ENCODE results near the gene SH3RF3.

DNA sequence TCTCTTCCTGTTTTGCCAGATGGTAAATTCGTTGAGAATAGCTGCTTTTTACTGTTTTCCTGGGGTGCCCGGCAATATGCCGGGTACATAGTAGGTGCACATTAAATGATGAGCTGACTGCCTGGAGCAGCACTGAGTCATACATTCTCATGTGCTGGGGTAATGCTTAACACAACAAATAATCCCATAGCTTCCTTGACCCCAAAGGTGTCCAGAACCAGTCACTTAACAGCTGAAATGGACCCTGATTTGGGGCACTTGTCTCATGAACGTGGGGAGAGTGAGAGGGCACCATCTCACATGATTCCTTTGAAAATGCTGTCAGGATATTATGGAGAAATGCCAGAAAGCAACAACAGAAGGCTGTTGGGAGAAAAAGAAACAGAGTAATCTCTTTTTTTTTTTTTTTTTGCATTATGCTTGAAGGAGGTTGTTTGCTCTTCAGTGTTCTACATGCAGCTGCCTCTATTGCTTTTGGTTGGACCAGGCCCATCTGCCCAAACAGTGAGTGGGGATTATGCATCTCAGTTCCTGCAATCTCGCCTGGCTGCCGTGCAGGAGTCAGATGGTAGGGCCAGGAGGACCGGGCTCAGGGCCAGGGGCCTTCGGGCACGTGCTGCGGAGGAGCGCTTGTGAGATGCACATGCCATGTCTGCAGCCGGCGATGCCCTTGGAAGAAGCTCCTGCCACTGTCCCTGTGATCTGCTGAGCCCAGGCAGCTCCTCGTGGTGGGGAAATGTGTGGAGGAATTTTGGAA, 162.1 kb downstream of the SH3RF3 start:
- TF ChIP-seq POLR2AphosphoS5 (IDR thresholded peaks at IDR 0.05; ENCODE audit: low read depth, low read length) (no peak), TAF1 (IDR thresholded peaks at IDR 0.05; ENCODE audit: borderline replicate concordance, insufficient read depth, low read length) (no peak), REST (IDR thresholded peaks at IDR 0.05; ENCODE audit: insufficient read depth in 1 of 2, low read depth in 2 of 2, low read length in 2 of 2) (no peak)
